ENCODE measurements around the gene IFNW1.

Gene IFNW1

DNA sequence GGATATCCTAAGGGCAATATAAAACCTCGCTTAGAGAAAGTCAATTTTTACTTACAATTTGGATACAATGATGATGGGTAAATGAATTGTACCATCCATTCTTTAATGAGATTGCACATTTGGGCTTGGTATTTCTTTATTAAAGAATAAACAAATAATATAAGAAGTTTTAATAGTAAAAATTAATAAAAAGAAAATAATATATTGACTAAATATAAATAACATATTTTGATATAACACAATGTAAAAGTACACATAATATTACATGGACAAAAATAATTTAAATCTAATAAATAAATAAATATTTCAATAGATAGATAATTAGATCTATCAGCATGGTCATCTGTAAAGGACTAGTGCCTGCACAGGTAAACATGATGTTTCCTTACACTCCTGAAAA lies 23.9 kb upstream of the IFNW1 start:
- no peak overlapping the region for H3K4me3 ChIP-seq (ENCODE audit: low read depth, low read length)
- in situ Hi-C loops (cut with HindIII; ENCODE audit: low sequenced_read_pairs): no loop called here
- no peak for DNase-seq (ENCODE audit: low read depth)
- TF ChIP-seq CTCF (IDR thresholded peaks at IDR 0.05; ENCODE audit: low read depth, low read length, missing control alignments): no peak

DNA sequence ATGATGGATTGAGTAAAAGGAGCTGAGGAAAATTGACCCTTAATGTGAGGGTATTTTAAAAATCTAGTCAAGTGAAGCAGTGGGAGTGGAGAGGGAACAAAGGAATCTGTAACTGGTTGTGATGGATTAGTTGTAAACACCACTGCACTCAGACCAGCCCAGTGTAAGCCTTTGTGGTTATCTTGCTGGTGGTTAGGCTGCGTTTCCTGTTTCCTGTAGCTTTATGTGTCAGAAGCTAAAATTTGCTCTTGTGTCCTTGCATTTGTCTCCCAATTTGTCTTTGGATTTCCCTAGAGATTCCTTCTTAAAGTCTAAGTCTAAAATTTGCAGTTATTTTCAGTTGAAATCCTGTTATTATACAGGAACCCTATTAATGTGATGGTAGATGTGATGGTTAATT lies 18.5 kb upstream of the IFNW1 start:
- H3K4me3 ChIP-seq (ENCODE audit: low read depth, low read length): no peak overlapping the region
- peak; percentile 16 for DNase-seq (ENCODE audit: low read depth)
- in situ Hi-C loops (cut with HindIII; ENCODE audit: low sequenced_read_pairs): no loop called here
- no peak for TF ChIP-seq CTCF (IDR thresholded peaks at IDR 0.05; ENCODE audit: low read depth, low read length, missing control alignments)

GRCh38 chr9:21155501-21155900 lies 13.9 kb upstream of the IFNW1 start:
- TF ChIP-seq CTCF (IDR thresholded peaks at IDR 0.05; ENCODE audit: low read depth, low read length, missing control alignments): no peak
- no peak for DNase-seq (ENCODE audit: low read depth)
- H3K4me3 ChIP-seq (ENCODE audit: low read depth, low read length): no peak overlapping the region
- in situ Hi-C loops (cut with HindIII; ENCODE audit: low sequenced_read_pairs): no loop called here

- peak; percentile 17 for TF ChIP-seq CTCF (IDR thresholded peaks at IDR 0.05; ENCODE audit: low read depth, low read length, missing control alignments)
- H3K4me3 ChIP-seq (ENCODE audit: low read depth, low read length): no peak overlapping the region
- in situ Hi-C loops (cut with HindIII; ENCODE audit: low sequenced_read_pairs): no loop called here
- peak; percentile 6 for DNase-seq (ENCODE audit: low read depth)
These were observed 12.5 kb upstream of the IFNW1 start for GRCh38 chr9:21154018-21154608.

DNA sequence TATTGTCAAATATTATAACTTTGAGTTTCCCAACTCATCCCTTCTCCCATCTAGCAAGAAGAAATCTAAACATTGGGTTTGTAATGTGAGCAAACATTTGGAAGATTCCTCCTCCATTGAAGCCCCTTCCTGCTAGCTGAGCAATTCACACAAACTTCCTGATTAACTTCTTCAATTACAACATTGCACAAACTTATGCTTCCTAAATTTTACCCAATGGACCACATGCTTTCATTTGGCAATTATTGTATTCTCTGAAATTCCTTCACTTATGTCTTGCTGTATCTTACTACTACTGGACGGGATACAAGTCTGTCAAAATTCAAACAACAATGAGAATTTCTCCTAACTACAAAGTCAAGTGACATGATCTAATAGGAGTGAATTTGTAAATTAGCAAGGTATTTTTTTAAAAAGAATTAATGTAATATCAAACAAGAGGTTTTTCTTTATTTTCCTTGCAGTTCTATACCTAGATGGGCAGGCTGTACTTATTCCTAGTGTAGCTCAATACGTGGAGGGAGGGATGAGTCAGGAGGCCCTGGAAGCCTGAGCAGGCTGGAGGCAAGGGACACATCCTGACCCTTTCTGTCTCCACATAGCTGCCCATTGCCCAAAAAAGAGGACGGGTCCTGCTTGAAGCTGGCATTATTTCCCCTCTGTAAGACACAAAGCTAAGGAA lies 11.8 kb upstream of the IFNW1 start:
- no peak for DNase-seq (ENCODE audit: low read depth)
- no peak for TF ChIP-seq CTCF (IDR thresholded peaks at IDR 0.05; ENCODE audit: low read depth, low read length, missing control alignments)
- no peak overlapping the region for H3K4me3 ChIP-seq (ENCODE audit: low read depth, low read length)
- in situ Hi-C loops (cut with HindIII; ENCODE audit: low sequenced_read_pairs): no loop called here

- H3K4me3 ChIP-seq (ENCODE audit: low read depth, low read length): no peak overlapping the region
- in situ Hi-C loops (cut with HindIII; ENCODE audit: low sequenced_read_pairs): no loop called here
- DNase-seq (ENCODE audit: low read depth): no peak
- TF ChIP-seq CTCF (IDR thresholded peaks at IDR 0.05; ENCODE audit: low read depth, low read length, missing control alignments): no peak
These were observed 3.0 kb upstream of the IFNW1 start for GRCh38 chr9:21144603-21145002.
